HEK293T (cell line): ENCODE data around the gene KPNA2.

Source experiments
- ARNT ChIP-seq: fragments of 450-650 bp; IDR thresholded peaks from 2 replicates; pipeline ENCODE4 v1.6.1; 2017; ENCODE audit warnings: mild to moderate bottlenecking
- CTBP1 ChIP-seq: fragments of 450-650 bp; IDR thresholded peaks from 2 replicates; pipeline ENCODE4 v1.6.1; 2016; ENCODE audit warnings: borderline replicate concordance
- ELF4 ChIP-seq: fragments of 450-650 bp; IDR thresholded peaks from 2 replicates; pipeline ENCODE4 v1.6.1; 2017; ENCODE audit warnings: antibody characterized with exemption
- FOXA1 ChIP-seq: fragments of 450-650 bp; IDR thresholded peaks from 2 replicates; pipeline ENCODE4 v1.6.1; 2016; ENCODE audit warnings: mild to moderate bottlenecking
- FOXK2 ChIP-seq: fragments of 450-650 bp; IDR thresholded peaks from 2 replicates; pipeline ENCODE4 v1.6.1; 2016; ENCODE audit warnings: mild to moderate bottlenecking
- FOXM1 ChIP-seq: fragments of 450-650 bp; IDR thresholded peaks from 2 replicates; pipeline ENCODE4 v1.6.1; 2017; ENCODE audit warnings: mild to moderate bottlenecking, borderline replicate concordance
- LEF1 ChIP-seq: fragments of 450-650 bp; IDR thresholded peaks from 2 replicates; pipeline ENCODE4 v1.6.1; 2017; ENCODE audit warnings: mild to moderate bottlenecking, borderline replicate concordance
- NFRKB ChIP-seq: fragments of 450-650 bp; IDR thresholded peaks from 2 replicates; pipeline ENCODE4 v1.6.1; 2016; ENCODE audit warnings: mild to moderate bottlenecking, moderate library complexity
- PKNOX1 ChIP-seq: fragments of 450-650 bp; IDR thresholded peaks from 2 replicates; pipeline ENCODE4 v1.6.1; 2016
- SP1 ChIP-seq: fragments of 450-650 bp; IDR thresholded peaks from 2 replicates; pipeline ENCODE4 v1.6.1; 2017
- SUZ12 ChIP-seq: fragments of 450-650 bp; IDR thresholded peaks from 2 replicates; pipeline ENCODE4 v1.6.1; 2016; ENCODE audit warnings: mild to moderate bottlenecking
- TARDBP ChIP-seq: fragments of 450-650 bp; IDR thresholded peaks from 2 replicates; pipeline ENCODE4 v1.6.1; 2016

- TF ChIP-seq FOXM1 (no peak), CTBP1 (no peak), LEF1 (no peak), SP1 (no peak), FOXK2 (no peak), SUZ12 (no peak), ELF4 (no peak), ARNT (no peak), TARDBP (no peak), FOXA1 (no peak), PKNOX1 (no peak), NFRKB (no peak)
Measured at GRCh38 chr17:68004201-68004600, 31.3 kb upstream of the KPNA2 start.
